SK-N-SH treated with all-trans-retinoic acid at 6 μM for 48 hours (cell line): ENCODE results near the gene KRR1.

Source experiments
- ATAC-seq: fragments of 200-7000 bp; cut with Tn5 transposase; 3 replicates; pipeline ENCODE4 v1.9.1; 2020; ENCODE audit warnings: mild to moderate bottlenecking, moderate library complexity
- ARNTL ChIP-seq: fragments of 450-650 bp; formaldehyde crosslinking; IDR thresholded peaks from 2 replicates; pipeline ENCODE4 v1.5.0; 2020; ENCODE audit warnings: low read depth, mild to moderate bottlenecking, moderate library complexity, borderline replicate concordance
- BACH2 ChIP-seq: fragments of 250-450 bp; sonication (Bioruptor Pico); IDR thresholded peaks from 2 replicates; pipeline ENCODE4 v1.9.0; 2021; ENCODE audit warnings: mild to moderate bottlenecking, borderline replicate concordance
- CSDC2 ChIP-seq: fragments of 250-450 bp; sonication (Bioruptor Pico); IDR thresholded peaks from 2 replicates; pipeline ENCODE4 v1.5.0; 2020; ENCODE audit warnings: mild to moderate bottlenecking, moderate library complexity
- CSRNP3 ChIP-seq: fragments of 250-450 bp; sonication (Bioruptor Pico); IDR thresholded peaks from 2 replicates; pipeline ENCODE4 v1.5.1; 2021; ENCODE audit warnings: mild to moderate bottlenecking, moderate library complexity
- GLIS3 ChIP-seq: fragments of 250-450 bp; sonication (Bioruptor Pico); IDR thresholded peaks from 2 replicates; pipeline ENCODE4 v1.5.0; 2020; ENCODE audit warnings: mild to moderate bottlenecking, moderate library complexity
- ISL1 ChIP-seq: fragments of 250-450 bp; sonication (Bioruptor Pico); IDR thresholded peaks from 2 replicates; pipeline ENCODE4 v2.1.2; 2022; ENCODE audit warnings: mild to moderate bottlenecking, moderate library complexity
- OSR1 ChIP-seq: fragments of 250-450 bp; sonication (Bioruptor Pico); IDR thresholded peaks from 2 replicates; pipeline ENCODE4 v1.8.0; 2022; ENCODE audit warnings: moderate library complexity, mild to moderate bottlenecking, inconsistent platforms
- PATZ1 ChIP-seq: fragments of 250-450 bp; sonication (Bioruptor Pico); IDR thresholded peaks from 2 replicates; pipeline ENCODE4 v1.8.0; 2020; ENCODE audit warnings: mild to moderate bottlenecking, moderate library complexity, borderline replicate concordance
- POU6F1 ChIP-seq: fragments of 250-450 bp; sonication (Bioruptor Pico); IDR thresholded peaks from 2 replicates; pipeline ENCODE4 v1.8.0; 2021; ENCODE audit warnings: low read depth, mild to moderate bottlenecking, moderate library complexity, borderline replicate concordance
- PPARA ChIP-seq: fragments of 250-450 bp; sonication (Bioruptor Pico); IDR thresholded peaks from 2 replicates; pipeline ENCODE4 v1.5.0; 2020; ENCODE audit warnings: mild to moderate bottlenecking, borderline replicate concordance
- RARB ChIP-seq: fragments of 250-450 bp; sonication (Bioruptor Pico); IDR thresholded peaks from 2 replicates; pipeline ENCODE4 v1.8.0; 2021; ENCODE audit warnings: mild to moderate bottlenecking, moderate library complexity
- SNAI2 ChIP-seq: fragments of 250-450 bp; sonication (Bioruptor Pico); IDR thresholded peaks from 2 replicates; pipeline ENCODE4 v1.5.0; 2020; ENCODE audit warnings: mild to moderate bottlenecking, moderate library complexity
- TCF4 ChIP-seq: fragments of 250-450 bp; sonication (Bioruptor Pico); IDR thresholded peaks from 2 replicates; pipeline ENCODE4 v1.8.0; 2021; ENCODE audit warnings: mild to moderate bottlenecking, moderate library complexity, borderline replicate concordance
- TOX ChIP-seq: fragments of 250-450 bp; sonication (Bioruptor Pico); IDR thresholded peaks from 2 replicates; pipeline ENCODE4 v1.8.0; 2021; ENCODE audit warnings: mild to moderate bottlenecking, moderate library complexity, borderline replicate concordance
- TSHZ2 ChIP-seq: fragments of 250-450 bp; sonication (Bioruptor Pico); IDR thresholded peaks from 2 replicates; pipeline ENCODE4 v1.5.0; 2020; ENCODE audit warnings: mild to moderate bottlenecking, moderate library complexity
- ZC3H10 ChIP-seq: fragments of 250-450 bp; sonication (Bioruptor Pico); IDR thresholded peaks from 2 replicates; pipeline ENCODE4 v1.5.1; 2021; ENCODE audit warnings: mild to moderate bottlenecking, moderate library complexity
- ZFP3 ChIP-seq: fragments of 250-450 bp; sonication (Bioruptor Pico); IDR thresholded peaks from 2 replicates; pipeline ENCODE4 v1.5.0; 2020; ENCODE audit warnings: mild to moderate bottlenecking, moderate library complexity
- ZFP30 ChIP-seq: fragments of 450-650 bp; formaldehyde crosslinking; IDR thresholded peaks from 2 replicates; pipeline ENCODE4 v1.5.0; 2022; ENCODE audit warnings: mild to moderate bottlenecking, moderate library complexity
- ZNF565 ChIP-seq: fragments of 450-650 bp; formaldehyde crosslinking; conservative IDR thresholded peaks from 2 replicates; pipeline ENCODE4 v1.5.0; 2020; ENCODE audit warnings: low read depth, mild to moderate bottlenecking, moderate library complexity
- ZNF70 ChIP-seq: fragments of 450-650 bp; formaldehyde crosslinking; IDR thresholded peaks from 2 replicates; pipeline ENCODE4 v1.5.0; 2020; ENCODE audit warnings: mild to moderate bottlenecking, moderate library complexity
- ZNF8 ChIP-seq: fragments of 450-650 bp; formaldehyde crosslinking; IDR thresholded peaks from 2 replicates; pipeline ENCODE4 v1.5.0; 2020; ENCODE audit warnings: mild to moderate bottlenecking, moderate library complexity

Gene KRR1

GRCh38 chr12:75474116-75474515 lies 37.3 kb downstream of the KRR1 start:
- TF ChIP-seq CSDC2 = no peak
- no peak for TF ChIP-seq ZC3H10
- no peak for TF ChIP-seq ZNF70 (CRISPR knock-in tag)
- TF ChIP-seq BACH2 (CRISPR knock-in tag) = no peak
- no peak for TF ChIP-seq PPARA
- no peak for TF ChIP-seq SNAI2 (CRISPR knock-in tag)
- TF ChIP-seq OSR1 (CRISPR knock-in tag) = no peak
- no peak for TF ChIP-seq ZFP30 (CRISPR knock-in tag)
- TF ChIP-seq TSHZ2 (CRISPR knock-in tag) = no peak
- TF ChIP-seq ZNF8 (CRISPR knock-in tag) = no peak
- no peak for TF ChIP-seq PATZ1
- TF ChIP-seq ISL1 (CRISPR knock-in tag) = no peak
- no peak for TF ChIP-seq TOX
- TF ChIP-seq RARB = no peak
- no peak for TF ChIP-seq ARNTL (CRISPR knock-in tag)
- TF ChIP-seq GLIS3 (CRISPR knock-in tag) = no peak
- no peak for TF ChIP-seq CSRNP3
- TF ChIP-seq TCF4 (CRISPR knock-in tag) = no peak
- no peak for TF ChIP-seq ZFP3 (CRISPR knock-in tag)
- no peak for ATAC-seq

- ATAC-seq = no peak
Observed at GRCh38 chr12:75471902-75472890, 39.2 kb downstream of the KRR1 start.

GRCh38 chr12:75460204-75460603 lies 51.2 kb downstream of the KRR1 start:
- TF ChIP-seq CSDC2 (no peak), ZFP3 (CRISPR knock-in tag) (no peak), ARNTL (CRISPR knock-in tag) (no peak), GLIS3 (CRISPR knock-in tag) (no peak), ZNF70 (CRISPR knock-in tag) (no peak), CSRNP3 (no peak), PATZ1 (no peak), BACH2 (CRISPR knock-in tag) (no peak), TCF4 (CRISPR knock-in tag) (no peak), RARB (no peak), TSHZ2 (CRISPR knock-in tag) (no peak), ZFP30 (CRISPR knock-in tag) (no peak), POU6F1 (CRISPR knock-in tag) (no peak), ZNF565 (no peak)
- no peak for ATAC-seq

More at GRCh38 chr12:75471902-75472890, 39.2 kb downstream of the KRR1 start:
- TF ChIP-seq BACH2 (CRISPR knock-in tag) (no peak), ZFP3 (CRISPR knock-in tag) (no peak)
